ENCODE data around the gene KRTAP10-5. TPM values are rescaled to one million over a fixed set of nuclear protein-coding genes. Genes with fewer than 3 reads are reported as not detected.

Gene KRTAP10-5
- total and polyA plus RNA-seq, 9 of the 15 experiments (the other 6 are each of a cell fraction or from before 2014, with no cell fraction given) = not detected

DNA sequence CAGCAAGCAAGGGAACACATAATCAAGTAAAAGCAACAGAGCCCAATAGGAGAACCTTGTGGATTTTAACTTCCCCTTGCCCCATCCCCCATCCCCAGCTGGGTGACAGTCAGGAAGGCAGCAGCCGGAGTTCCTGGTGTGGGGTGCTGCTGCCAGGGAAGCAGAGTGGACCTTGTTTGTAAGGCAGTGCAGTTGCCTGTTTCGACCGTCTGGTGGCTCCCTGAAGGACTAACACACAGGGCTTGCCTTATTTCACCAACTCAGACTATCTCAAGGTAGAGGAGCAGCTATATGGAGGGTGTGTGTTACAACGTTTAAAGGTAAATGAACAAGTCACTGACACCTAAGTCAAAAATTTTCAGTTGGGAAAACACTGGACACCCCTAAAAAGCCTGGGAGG lies 38.1 kb upstream of the KRTAP10-5 start:
- peaks cover 3% of the 10 kb centered on the region for H3K9me1 ChIP-seq (ENCODE audit: control insufficient read depth, insufficient read depth, low read length)
- no peaks in the 10 kb centered on the region for H3K36me3 ChIP-seq (ENCODE audit: control insufficient read depth, insufficient read depth, low read length)
- peaks cover 0 to 10% of the 10 kb centered on the region in 2 experiments; a peak in 2 of 5 replicates for H3K4me1 ChIP-seq (replicated peaks in 1 of 2; ENCODE audit: control insufficient read depth in 2 of 2, insufficient read depth in 2 of 2, low read length in 2 of 2)
- WGBS (ENCODE audit: insufficient coverage, low coverage, missing lambda C conversion rate) = 0% methylated on average over 4 of the region's 4 CpGs
- CTCF ChIA-PET (ENCODE audit: low intra/inter-chr PET ratio) = no interaction called here
- intact Hi-C loops (cut with micrococcal nuclease) = no loop called here
- H3K27ac ChIP-seq (ENCODE audit: extremely low read depth, low read depth, low read length) = no peak overlapping the region
- H3K4me3 ChIP-seq = no peak overlapping the region
- no TSS peak for BruUV-seq (replicated peaks)
- no peak overlapping the region for H2AFZ ChIP-seq (ENCODE audit: low read depth, low read length)
- no peaks in the 10 kb centered on the region for H3K79me2 ChIP-seq (ENCODE audit: control insufficient read depth, insufficient read depth, low read length)
- no peaks in the 10 kb centered on the region for H3K9me3 ChIP-seq (replicated peaks; ENCODE audit: control insufficient read depth, insufficient read depth, low read depth, low read length)
- H3K9ac ChIP-seq (ENCODE audit: insufficient read depth in 1 of 2, low read depth in 2 of 2, low read length in 2 of 2) = no peak overlapping the region
- TF ChIP-seq XRCC5 (IDR thresholded peaks at IDR 0.05; ENCODE audit: low read depth, low read length) = no peak
- TF ChIP-seq, protein P1, sequence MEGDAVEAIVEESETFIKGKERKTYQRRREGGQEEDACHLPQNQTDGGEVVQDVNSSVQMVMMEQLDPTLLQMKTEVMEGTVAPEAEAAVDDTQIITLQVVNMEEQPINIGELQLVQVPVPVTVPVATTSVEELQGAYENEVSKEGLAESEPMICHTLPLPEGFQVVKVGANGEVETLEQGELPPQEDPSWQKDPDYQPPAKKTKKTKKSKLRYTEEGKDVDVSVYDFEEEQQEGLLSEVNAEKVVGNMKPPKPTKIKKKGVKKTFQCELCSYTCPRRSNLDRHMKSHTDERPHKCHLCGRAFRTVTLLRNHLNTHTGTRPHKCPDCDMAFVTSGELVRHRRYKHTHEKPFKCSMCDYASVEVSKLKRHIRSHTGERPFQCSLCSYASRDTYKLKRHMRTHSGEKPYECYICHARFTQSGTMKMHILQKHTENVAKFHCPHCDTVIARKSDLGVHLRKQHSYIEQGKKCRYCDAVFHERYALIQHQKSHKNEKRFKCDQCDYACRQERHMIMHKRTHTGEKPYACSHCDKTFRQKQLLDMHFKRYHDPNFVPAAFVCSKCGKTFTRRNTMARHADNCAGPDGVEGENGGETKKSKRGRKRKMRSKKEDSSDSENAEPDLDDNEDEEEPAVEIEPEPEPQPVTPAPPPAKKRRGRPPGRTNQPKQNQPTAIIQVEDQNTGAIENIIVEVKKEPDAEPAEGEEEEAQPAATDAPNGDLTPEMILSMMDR (IDR thresholded peaks at IDR 0.05 in 2 of 3, conservative IDR thresholded peaks at IDR 0.05 in 1 of 3; ENCODE audit: insufficient read depth in 2 of 3, low read depth in 1 of 3, low read length in 3 of 3) = peak in 1 of 3 experiments; percentile 9; a peak in 1 of 6 replicates
- POLR2A ChIA-PET = no interaction called here
- in situ Hi-C loops (cut with MboI) = no loop called here
- peak; percentile 51; the same call in 1 of the 3 replicates for ATAC-seq
- no peak for DNase-seq (ENCODE audit: extremely low read depth in 1 of 4, low spot score in 3 of 4)
- FAIRE-seq = peak; percentile 52
- no peak overlapping the region for H3K4me2 ChIP-seq (ENCODE audit: insufficient read depth, low read length)
- H3K27me3 ChIP-seq (ENCODE audit: control insufficient read depth in 2 of 2, insufficient read depth in 2 of 2, low read length in 2 of 2) = peaks cover 14 to 37% of the 10 kb centered on the region in 2 experiments; a peak in 4 of 5 replicates
- no peaks in the 10 kb centered on the region for H4K20me1 ChIP-seq (replicated peaks; ENCODE audit: control insufficient read depth, insufficient read depth, low read length)

DNA sequence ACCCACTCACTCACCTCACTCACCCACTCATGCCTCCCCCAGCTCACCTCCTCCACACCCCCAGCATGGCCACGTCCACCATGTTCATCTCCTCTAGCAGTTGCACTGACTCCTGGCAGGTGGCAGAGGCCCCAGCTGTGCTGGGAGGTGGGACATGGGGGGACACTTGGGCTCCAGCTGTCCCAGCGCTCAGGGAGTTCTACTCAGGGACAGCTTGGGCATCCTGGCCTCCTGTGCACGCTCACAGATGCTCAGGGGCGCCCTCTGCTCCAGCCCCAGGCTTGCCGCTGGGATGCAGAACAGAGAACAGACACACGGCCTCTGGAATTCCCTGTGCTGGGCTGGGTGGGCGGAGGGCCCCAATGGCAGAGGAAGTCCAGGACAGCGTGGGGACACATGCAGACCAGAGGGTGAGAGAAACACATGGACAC lies 36.7 kb upstream of the KRTAP10-5 start:
- DNase-seq (ENCODE audit: extremely low read depth in 1 of 4, low spot score in 3 of 4) (no peak), ATAC-seq (no peak), FAIRE-seq (no peak)
- Histone ChIP-seq H3K79me2 (ENCODE audit: control insufficient read depth, insufficient read depth, low read length) (no peaks in the 10 kb centered on the region), H3K27me3 (ENCODE audit: control insufficient read depth in 2 of 2, insufficient read depth in 2 of 2, low read length in 2 of 2) (peaks cover 14 to 44% of the 10 kb centered on the region in 2 experiments; a peak in 4 of 5 replicates), H3K4me3 (no peak overlapping the region), H3K9ac (ENCODE audit: insufficient read depth in 1 of 2, low read depth in 2 of 2, low read length in 2 of 2) (no peak overlapping the region), H3K4me1 (replicated peaks in 1 of 2; ENCODE audit: control insufficient read depth in 2 of 2, insufficient read depth in 2 of 2, low read length in 2 of 2) (peaks cover 0 to 10% of the 10 kb centered on the region in 2 experiments; a peak in 2 of 5 replicates), H3K36me3 (ENCODE audit: control insufficient read depth, insufficient read depth, low read length) (no peaks in the 10 kb centered on the region), H2AFZ (ENCODE audit: low read depth, low read length) (no peak overlapping the region), H3K9me3 (replicated peaks; ENCODE audit: control insufficient read depth, insufficient read depth, low read depth, low read length) (no peaks in the 10 kb centered on the region), H4K20me1 (replicated peaks; ENCODE audit: control insufficient read depth, insufficient read depth, low read length) (no peaks in the 10 kb centered on the region), H3K9me1 (ENCODE audit: control insufficient read depth, insufficient read depth, low read length) (peaks cover 3% of the 10 kb centered on the region), H3K27ac (ENCODE audit: extremely low read depth, low read depth, low read length) (no peak overlapping the region), H3K4me2 (ENCODE audit: insufficient read depth, low read length) (no peak overlapping the region)
- WGBS (ENCODE audit: insufficient coverage, low coverage, missing lambda C conversion rate) = 2% methylated on average over 8 of the region's 8 CpGs
- in situ Hi-C loops (cut with MboI) (no loop called here), intact Hi-C loops (cut with micrococcal nuclease) (no loop called here)
- no peak for TF ChIP-seq KLF10 (CRISPR knock-in tag; IDR thresholded peaks at IDR 0.05)
- TF ChIP-seq, protein P2, sequence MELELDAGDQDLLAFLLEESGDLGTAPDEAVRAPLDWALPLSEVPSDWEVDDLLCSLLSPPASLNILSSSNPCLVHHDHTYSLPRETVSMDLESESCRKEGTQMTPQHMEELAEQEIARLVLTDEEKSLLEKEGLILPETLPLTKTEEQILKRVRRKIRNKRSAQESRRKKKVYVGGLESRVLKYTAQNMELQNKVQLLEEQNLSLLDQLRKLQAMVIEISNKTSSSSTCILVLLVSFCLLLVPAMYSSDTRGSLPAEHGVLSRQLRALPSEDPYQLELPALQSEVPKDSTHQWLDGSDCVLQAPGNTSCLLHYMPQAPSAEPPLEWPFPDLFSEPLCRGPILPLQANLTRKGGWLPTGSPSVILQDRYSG (tag; conservative IDR thresholded peaks at IDR 0.05; ENCODE audit: low read depth) = no peak
- BruUV-seq (replicated peaks) = no TSS peak
- ChIA-PET POLR2A (no interaction called here), CTCF (ENCODE audit: low intra/inter-chr PET ratio) (no interaction called here)
